BE2C (cell line): ENCODE results near the gene VEGFB.

Experiments
- DNase-seq: peaks from one replicate; pipeline ENCODE4 v3.0.0-alpha.2; 2020
- H3K27me3 ChIP-seq: fragments of 250-450 bp; sonication (Bioruptor Pico); 2 replicates; pipeline ENCODE4 v1.5.1; 2020; ENCODE audit warnings: mild to moderate bottlenecking
- H3K36me3 ChIP-seq: fragments of 250-450 bp; sonication (Bioruptor Pico); 2 replicates; pipeline ENCODE4 v1.5.1; 2020; ENCODE audit warnings: mild to moderate bottlenecking
- H3K4me1 ChIP-seq: fragments of 250-450 bp; sonication (Bioruptor Pico); 2 replicates; pipeline ENCODE4 v1.5.1; 2020
- H3K4me3 ChIP-seq: 2 replicates; pipeline ENCODE4 v1.5.1; 2011; ENCODE audit warnings: low read depth, low read length
- H3K9me3 ChIP-seq: fragments of 250-450 bp; sonication (Bioruptor Pico); 2 replicates; pipeline ENCODE4 v1.5.1; 2020
- TF ChIP-seq, protein P1 (sequence below): IDR thresholded peaks from 2 replicates; pipeline ENCODE4 v1.5.1; 2012; ENCODE audit warnings: mild to moderate bottlenecking, low read depth, low read length

VEGFB gene

DNA sequence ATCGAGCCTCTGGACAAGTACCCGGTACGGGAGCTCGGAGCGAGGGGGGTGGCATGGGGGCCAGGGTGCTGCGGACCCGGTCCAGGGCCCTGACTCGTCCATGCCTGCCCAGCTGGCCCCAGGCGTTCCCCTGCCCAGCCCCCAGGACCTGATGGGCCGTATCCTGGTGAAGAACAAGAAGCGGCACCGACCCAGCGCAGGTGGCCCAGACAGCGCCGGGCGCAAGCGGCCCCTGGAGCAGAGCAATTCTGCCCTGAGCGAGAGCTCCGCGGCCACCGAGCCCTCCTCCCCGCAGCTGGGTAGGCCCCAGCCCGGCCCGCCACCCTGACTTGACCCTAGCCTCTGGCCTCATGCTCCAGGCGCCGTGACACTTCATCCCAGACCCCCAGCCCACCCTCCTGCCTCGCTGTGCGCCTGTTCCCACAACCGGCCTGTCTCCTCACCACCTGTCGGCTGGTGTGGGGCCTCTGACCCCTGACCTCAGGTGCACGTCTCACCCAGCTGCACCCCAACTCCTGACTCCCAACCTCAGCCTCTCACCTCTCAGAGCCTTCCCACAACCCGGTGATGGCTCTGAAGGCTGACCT lies 24.7 kb downstream of the VEGFB start:
- Histone ChIP-seq H3K4me1 (peaks cover 14% of the 10 kb centered on the region), H3K4me3 (no peak overlapping the region), H3K36me3 (peaks cover 3% of the 10 kb centered on the region), H3K9me3 (no peaks in the 10 kb centered on the region), H3K27me3 (no peaks in the 10 kb centered on the region)
- no peak for DNase-seq
- TF ChIP-seq, protein P1, sequence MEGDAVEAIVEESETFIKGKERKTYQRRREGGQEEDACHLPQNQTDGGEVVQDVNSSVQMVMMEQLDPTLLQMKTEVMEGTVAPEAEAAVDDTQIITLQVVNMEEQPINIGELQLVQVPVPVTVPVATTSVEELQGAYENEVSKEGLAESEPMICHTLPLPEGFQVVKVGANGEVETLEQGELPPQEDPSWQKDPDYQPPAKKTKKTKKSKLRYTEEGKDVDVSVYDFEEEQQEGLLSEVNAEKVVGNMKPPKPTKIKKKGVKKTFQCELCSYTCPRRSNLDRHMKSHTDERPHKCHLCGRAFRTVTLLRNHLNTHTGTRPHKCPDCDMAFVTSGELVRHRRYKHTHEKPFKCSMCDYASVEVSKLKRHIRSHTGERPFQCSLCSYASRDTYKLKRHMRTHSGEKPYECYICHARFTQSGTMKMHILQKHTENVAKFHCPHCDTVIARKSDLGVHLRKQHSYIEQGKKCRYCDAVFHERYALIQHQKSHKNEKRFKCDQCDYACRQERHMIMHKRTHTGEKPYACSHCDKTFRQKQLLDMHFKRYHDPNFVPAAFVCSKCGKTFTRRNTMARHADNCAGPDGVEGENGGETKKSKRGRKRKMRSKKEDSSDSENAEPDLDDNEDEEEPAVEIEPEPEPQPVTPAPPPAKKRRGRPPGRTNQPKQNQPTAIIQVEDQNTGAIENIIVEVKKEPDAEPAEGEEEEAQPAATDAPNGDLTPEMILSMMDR: no peak

DNA sequence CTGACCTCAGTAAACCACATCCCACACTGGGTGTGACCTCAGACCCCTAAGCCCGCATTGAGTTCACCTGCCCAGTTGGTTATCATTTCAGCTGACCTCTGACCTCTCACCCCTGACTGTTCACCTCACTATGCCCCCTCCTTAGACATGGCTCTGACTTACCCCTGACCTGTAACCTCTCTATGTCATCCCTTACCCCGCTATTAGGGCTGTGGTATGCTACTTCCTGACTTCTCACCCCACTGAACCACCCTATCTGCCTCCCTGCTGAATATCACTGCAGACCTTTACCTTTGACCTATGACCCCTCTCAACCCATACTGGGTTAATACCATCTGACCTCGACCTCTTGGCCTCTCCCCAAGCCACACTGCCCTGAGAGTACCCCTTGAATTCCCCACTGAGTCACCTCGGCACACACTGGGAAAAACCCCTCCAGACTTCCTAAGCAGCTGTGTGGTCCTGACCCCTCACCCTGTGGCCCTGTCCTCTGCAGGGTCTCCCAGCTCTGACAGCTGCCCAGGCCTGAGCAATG lies 25.2 kb downstream of the VEGFB start:
- Histone ChIP-seq H3K4me3 (no peak overlapping the region), H3K9me3 (no peaks in the 10 kb centered on the region), H3K36me3 (peaks cover 3% of the 10 kb centered on the region), H3K4me1 (peaks cover 16% of the 10 kb centered on the region), H3K27me3 (no peaks in the 10 kb centered on the region)
- no peak for DNase-seq
- TF ChIP-seq, protein P1: no peak

DNA sequence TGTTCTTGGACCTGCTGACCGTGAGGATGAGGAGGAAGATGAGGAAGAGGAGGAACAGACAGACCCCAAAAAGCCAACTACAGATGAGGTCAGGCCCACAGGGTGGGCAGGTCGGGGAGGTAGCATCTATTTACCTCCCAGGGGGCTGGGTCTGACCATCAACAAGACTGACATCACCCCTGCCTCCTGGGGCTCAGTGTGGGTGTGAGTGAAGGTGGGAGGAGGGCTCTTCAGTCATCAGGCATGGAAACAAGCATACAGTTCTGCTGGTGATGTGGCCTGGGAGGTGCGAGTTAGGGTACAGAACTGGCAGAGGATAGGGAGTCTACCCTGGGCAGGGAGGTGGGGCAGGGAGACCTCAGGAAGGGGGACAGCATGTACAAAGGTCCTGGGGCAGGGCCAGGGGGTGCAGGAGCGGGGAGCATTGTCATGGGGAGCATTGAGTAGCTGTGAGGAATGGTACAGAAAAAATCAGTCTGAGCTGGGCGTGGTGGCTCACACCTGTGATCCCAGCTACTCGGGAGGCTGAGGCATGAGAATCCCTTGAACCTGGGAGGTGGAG lies 25.8 kb downstream of the VEGFB start:
- DNase-seq: no peak
- Histone ChIP-seq H3K36me3 (peaks cover 3% of the 10 kb centered on the region), H3K9me3 (no peaks in the 10 kb centered on the region), H3K4me1 (peaks cover 16% of the 10 kb centered on the region), H3K4me3 (no peak overlapping the region), H3K27me3 (no peaks in the 10 kb centered on the region)
- TF ChIP-seq, protein P1: no peak

DNA sequence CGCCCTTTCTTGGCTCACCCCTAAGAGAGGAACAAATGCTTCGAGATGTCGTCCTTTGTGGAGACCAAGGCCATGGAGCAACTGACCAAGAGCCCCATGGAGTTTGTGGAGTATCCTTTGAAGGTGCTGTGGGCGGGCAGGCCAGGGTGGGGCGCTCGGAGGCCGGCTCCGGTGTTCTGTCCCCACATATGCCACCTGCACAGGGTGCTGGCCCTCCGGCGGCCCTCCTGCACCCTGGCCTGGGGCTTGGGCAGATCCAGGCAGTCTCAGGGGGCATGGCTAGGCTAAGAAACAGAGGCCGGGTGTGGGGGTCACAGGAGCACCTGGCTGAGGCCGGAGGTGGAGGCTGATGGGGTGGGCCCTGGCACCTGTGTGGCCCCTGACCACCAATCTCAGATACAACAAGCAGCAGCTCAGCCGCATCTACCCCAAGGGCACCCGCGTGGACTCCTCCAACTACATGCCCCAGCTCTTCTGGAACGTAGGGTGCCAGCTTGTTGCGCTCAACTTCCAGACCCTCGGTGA lies 27.2 kb downstream of the VEGFB start:
- Histone ChIP-seq H3K27me3 (no peaks in the 10 kb centered on the region), H3K9me3 (no peaks in the 10 kb centered on the region), H3K4me3 (no peak overlapping the region), H3K36me3 (peaks cover 6% of the 10 kb centered on the region), H3K4me1 (peaks cover 16% of the 10 kb centered on the region)
- no peak for DNase-seq
- TF ChIP-seq, protein P1: no peak

DNA sequence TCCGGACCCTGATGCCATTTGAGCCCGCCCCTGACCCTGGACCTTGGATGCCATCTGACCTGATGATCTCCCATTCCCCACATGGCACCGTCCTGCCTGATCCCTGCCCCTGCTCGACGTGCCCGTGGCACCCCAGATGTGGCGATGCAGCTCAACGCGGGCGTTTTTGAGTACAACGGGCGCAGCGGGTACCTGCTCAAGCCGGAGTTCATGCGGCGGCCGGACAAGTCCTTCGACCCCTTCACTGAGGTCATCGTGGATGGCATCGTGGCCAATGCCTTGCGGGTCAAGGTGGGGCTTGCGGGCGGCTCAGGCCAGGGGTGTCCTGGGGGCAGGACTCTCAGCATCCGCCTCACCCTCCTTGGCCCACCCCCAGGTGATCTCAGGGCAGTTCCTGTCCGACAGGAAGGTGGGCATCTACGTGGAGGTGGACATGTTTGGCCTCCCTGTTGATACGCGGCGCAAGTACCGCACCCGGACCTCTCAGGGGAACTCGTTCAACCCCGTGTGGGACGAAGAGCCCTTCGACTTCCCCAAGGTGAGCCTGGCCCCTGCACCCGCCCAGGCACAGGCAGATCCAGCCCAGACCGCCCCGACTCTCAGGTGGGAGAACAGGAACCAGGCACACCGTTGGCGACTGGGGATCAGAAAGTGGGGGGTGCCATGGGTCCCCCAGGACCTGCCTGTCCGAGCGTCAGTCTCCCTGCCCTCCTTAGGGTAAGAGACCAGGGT lies 28.1 kb downstream of the VEGFB start:
- no peak overlapping the region for H3K4me3 ChIP-seq
- H3K27me3 ChIP-seq: no peaks in the 10 kb centered on the region
- no peak for DNase-seq
- TF ChIP-seq, protein P1: no peak
- H3K9me3 ChIP-seq: no peaks in the 10 kb centered on the region
- peaks cover 16% of the 10 kb centered on the region for H3K4me1 ChIP-seq
- peaks cover 6% of the 10 kb centered on the region for H3K36me3 ChIP-seq
